ENCODE data around the gene CNBP. TPM values are rescaled to one million over a fixed set of nuclear protein-coding genes. Genes with fewer than 3 reads are reported as not detected.
"Not testable (repeated sequence)": the region's sequence is repeated elsewhere in the genome, so short reads cannot be mapped to it uniquely, and the experiment has no call there.

CNBP gene
- total RNA-seq, 1 donor: 202 TPM

DNA sequence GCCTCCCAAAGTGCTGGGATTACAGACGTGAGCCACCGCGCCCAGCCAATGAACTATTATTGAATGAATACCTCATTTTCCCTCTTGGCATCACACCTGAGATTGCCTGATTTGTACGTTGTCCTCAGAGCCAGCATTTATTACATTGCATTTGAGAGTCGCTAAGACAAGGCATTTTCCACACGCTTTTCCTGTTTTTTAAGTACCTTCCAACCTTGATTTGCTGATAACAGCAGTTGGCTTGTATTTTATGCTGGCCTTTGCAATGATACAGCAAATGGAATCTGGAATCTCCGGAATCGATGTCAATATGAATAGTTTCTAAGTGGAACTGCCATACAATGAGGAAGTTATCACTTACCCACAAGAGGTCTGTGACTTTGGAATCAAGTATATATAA is 15.7 kb upstream of the CNBP start:
- TF ChIP-seq, protein P1, sequence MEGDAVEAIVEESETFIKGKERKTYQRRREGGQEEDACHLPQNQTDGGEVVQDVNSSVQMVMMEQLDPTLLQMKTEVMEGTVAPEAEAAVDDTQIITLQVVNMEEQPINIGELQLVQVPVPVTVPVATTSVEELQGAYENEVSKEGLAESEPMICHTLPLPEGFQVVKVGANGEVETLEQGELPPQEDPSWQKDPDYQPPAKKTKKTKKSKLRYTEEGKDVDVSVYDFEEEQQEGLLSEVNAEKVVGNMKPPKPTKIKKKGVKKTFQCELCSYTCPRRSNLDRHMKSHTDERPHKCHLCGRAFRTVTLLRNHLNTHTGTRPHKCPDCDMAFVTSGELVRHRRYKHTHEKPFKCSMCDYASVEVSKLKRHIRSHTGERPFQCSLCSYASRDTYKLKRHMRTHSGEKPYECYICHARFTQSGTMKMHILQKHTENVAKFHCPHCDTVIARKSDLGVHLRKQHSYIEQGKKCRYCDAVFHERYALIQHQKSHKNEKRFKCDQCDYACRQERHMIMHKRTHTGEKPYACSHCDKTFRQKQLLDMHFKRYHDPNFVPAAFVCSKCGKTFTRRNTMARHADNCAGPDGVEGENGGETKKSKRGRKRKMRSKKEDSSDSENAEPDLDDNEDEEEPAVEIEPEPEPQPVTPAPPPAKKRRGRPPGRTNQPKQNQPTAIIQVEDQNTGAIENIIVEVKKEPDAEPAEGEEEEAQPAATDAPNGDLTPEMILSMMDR (IDR thresholded peaks at IDR 0.05; ENCODE audit: insufficient read depth, low read depth, low read length): no peak
- H3K4me3 ChIP-seq (ENCODE audit: low read depth, low read length): no peak overlapping the region
- DNase-seq (ENCODE audit: low read depth): no peak

DNA sequence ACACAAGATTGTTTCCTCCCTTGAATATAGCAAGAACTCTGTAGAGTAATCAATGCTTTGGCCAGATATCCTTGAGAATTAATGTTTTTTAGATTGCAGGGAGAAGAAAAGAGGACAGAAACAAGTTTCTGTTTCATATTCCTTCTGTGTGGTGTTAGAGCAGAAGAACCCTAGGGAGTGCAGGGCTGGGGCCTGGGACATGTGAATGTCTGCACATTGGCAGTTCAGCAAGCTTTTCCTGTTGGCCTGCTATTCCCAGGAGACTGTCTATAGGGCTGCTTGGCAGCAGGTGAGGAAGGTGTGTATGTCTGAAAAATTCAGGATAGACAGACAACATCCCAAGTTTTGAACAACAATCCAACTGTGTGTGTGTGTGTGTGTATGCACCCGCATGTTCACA is 13.6 kb upstream of the CNBP start:
- TF ChIP-seq, protein P1 (IDR thresholded peaks at IDR 0.05; ENCODE audit: insufficient read depth, low read depth, low read length): no peak
- no peak overlapping the region for H3K4me3 ChIP-seq (ENCODE audit: low read depth, low read length)
- no peak for DNase-seq (ENCODE audit: low read depth)

GRCh38 chr3:129196601-129197000 is 12.9 kb upstream of the CNBP start:
- TF ChIP-seq, protein P1 (IDR thresholded peaks at IDR 0.05; ENCODE audit: insufficient read depth, low read depth, low read length): no peak
- DNase-seq (ENCODE audit: low read depth): no peak
- no peak overlapping the region for H3K4me3 ChIP-seq (ENCODE audit: low read depth, low read length)

GRCh38 chr3:129195731-129196256 is 12.1 kb upstream of the CNBP start:
- TF ChIP-seq, protein P1 (IDR thresholded peaks at IDR 0.05; ENCODE audit: insufficient read depth, low read depth, low read length): no peak
- H3K4me3 ChIP-seq (ENCODE audit: low read depth, low read length): peak overlapping the region; percentile 24
- DNase-seq (ENCODE audit: low read depth): peak; percentile 93

- DNase-seq (ENCODE audit: low read depth); H3K4me3 ChIP-seq (ENCODE audit: low read depth, low read length): not testable (repeated sequence)
Observed at GRCh38 chr3:129189793-129190192, 6.1 kb upstream of the CNBP start.

- TF ChIP-seq, protein P1 (IDR thresholded peaks at IDR 0.05; ENCODE audit: insufficient read depth, low read depth, low read length): no peak
- no peak for DNase-seq (ENCODE audit: low read depth)
- H3K4me3 ChIP-seq (ENCODE audit: low read depth, low read length): no peak overlapping the region
Observed at GRCh38 chr3:129187857-129188256, 4.2 kb upstream of the CNBP start.

DNA sequence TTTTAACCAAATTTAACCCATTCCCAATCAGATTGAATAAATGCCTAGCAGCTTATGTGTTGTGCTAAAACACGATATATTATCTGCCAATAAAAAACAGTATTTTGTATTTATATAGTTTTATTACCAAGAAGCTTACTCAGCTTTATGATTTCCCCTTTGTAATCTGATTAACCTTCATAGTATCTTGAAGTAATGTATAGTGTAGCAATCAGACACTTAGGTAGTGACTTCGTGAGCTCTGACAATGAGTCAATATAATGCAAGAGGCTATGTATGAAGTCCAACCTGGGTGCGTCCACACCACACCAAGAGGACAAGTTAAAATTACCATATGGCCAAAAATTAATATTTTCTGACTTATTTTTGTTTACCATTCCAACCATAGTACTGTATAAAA is 2.1 kb upstream of the CNBP start:
- TF ChIP-seq, protein P1 (IDR thresholded peaks at IDR 0.05; ENCODE audit: insufficient read depth, low read depth, low read length): no peak
- DNase-seq (ENCODE audit: low read depth): no peak
- H3K4me3 ChIP-seq (ENCODE audit: low read depth, low read length): no peak overlapping the region

DNA sequence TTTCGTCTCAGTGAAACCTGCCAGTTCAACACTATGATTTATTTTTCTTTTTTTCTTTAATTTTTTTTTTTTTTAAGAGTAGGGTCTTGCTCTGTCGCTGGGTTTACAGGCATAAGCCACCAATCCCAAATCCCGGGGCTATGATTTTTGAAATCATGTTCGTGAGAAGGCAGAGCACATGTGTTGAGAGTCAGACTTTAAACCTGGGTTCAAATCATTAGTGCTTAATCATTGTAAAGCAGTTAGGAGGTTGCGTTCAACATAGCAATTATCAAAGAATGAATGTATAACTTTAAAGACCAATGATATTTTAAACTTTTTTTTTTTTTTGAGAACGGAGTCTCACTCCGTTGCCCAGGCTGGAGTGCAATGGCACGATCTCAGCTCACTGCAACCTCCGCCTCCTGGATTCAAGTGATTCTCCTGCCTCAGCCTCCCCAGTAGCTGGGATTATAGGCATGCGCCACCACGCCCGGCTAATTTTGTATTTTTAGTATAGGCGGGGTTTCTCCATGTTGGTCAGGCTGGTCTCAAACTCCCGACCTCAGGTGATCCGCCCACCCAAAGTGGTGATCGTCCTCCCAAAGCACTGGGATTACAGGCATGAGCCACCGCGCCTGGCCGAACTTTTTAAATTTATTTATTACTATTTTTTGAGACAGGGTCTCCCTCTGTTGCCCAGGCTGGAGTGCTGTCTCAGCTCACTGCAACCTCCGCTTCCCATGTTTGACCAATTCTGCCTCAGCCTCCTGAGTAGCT is 1.3 kb upstream of the CNBP start:
- DNase-seq (ENCODE audit: low read depth): not testable (repeated sequence)
- H3K4me3 ChIP-seq (ENCODE audit: low read depth, low read length): peak overlapping the region; percentile 99

Data from fibroblast of villous mesenchyme (primary cell).